Endothelial cell of umbilical vein (primary cell): ENCODE results near the gene CST1. TPM values are rescaled to one million over a fixed set of nuclear protein-coding genes. Genes with fewer than 3 reads are reported as not detected.

Experiments used
- BruUV-seq: library from RNA; stranded (reverse); fragments of 400-500 nt; replicated peaks from 2 replicates; lab custom pipeline; 2021; lab: Mats Ljungman, UMichigan
- CTCF ChIA-PET: fragments of 300-600, 350-600 bp; sonication (Branson Sonifier 250); formaldehyde crosslinking; loops from one replicate; lab custom pipeline; 2021; ENCODE audit warnings: antibody characterized with exemption, inconsistent platforms; lab: Charles Lee
- POLR2A ChIA-PET: fragments of 300-600, 350-600 bp; sonication (Branson Sonifier 250); formaldehyde crosslinking; loops from one replicate; lab custom pipeline; 2021; ENCODE audit warnings: antibody characterized with exemption, inconsistent platforms; lab: Charles Lee
- DNase-seq: peaks from one replicate; pipeline ENCODE4 v3.0.0-alpha.2; 2011; ENCODE audit warnings: low read depth, low spot score
- FAIRE-seq: peaks from 2 replicates; lab custom pipeline; 2011; peaks lifted over from hg19 to GRCh38; lab: Jason Lieb, UNC
- H2AFZ ChIP-seq: 2 replicates; pipeline ENCODE4 v1.6.0; 2012; ENCODE audit warnings: low read depth, low read length, control low read depth, inconsistent platforms
- H3K27ac ChIP-seq: 2 replicates; pipeline ENCODE4 v1.5.1; 2011; ENCODE audit warnings: low read depth, mild to moderate bottlenecking, control low read depth, low read length, moderate library complexity; ENCODE audit not compliant: insufficient read depth
- H3K27me3 ChIP-seq, 2 experiments: 2 replicates each; pipeline versions ENCODE4 v1.6.0 to v1.6.1; 2011; ENCODE audit warnings: low read length in 2 of 2, mixed read lengths in 1 of 2; ENCODE audit not compliant: control insufficient read depth in 2 of 2, insufficient read depth in 2 of 2
- H3K36me3 ChIP-seq, 2 experiments: 2 replicates in 1 of 2; 3 replicates in 1 of 2; pipeline ENCODE4 v1.5.1; 2011; ENCODE audit warnings: low read length in 2 of 2, mild to moderate bottlenecking in 1 of 2, moderate library complexity in 1 of 2; ENCODE audit not compliant: control insufficient read depth in 2 of 2, insufficient read depth in 2 of 2; ENCODE audit errors: extremely low read depth in 1 of 2
- H3K4me1 ChIP-seq: 3 replicates; pipeline ENCODE4 v1.5.1; 2011; ENCODE audit warnings: mild to moderate bottlenecking, low read length; ENCODE audit not compliant: control insufficient read depth, insufficient read depth; ENCODE audit errors: extremely low read depth
- H3K4me2 ChIP-seq: 2 replicates; pipeline ENCODE4 v1.6.1; 2011; ENCODE audit warnings: low read length, control low read depth, mixed read lengths; ENCODE audit not compliant: insufficient read depth
- H3K4me3 ChIP-seq, 3 experiments: fragments of 200-600 bp in 1 of 3; sonication (generic), shearing (Covaris generic) in 1 of 3; replicated peaks in 1 of 3; 2 replicates each; pipeline ENCODE4 v1.5.1; 2011 to 2016; ENCODE audit warnings: control low read depth in 3 of 3, low read length in 3 of 3, mild to moderate bottlenecking in 2 of 3, inconsistent platforms in 1 of 3, low read depth in 1 of 3, moderate library complexity in 1 of 3; ENCODE audit not compliant: insufficient read depth in 1 of 3
- H3K79me2 ChIP-seq: 2 replicates; pipeline ENCODE4 v1.6.0; 2012; ENCODE audit warnings: low read length, inconsistent platforms; ENCODE audit not compliant: control insufficient read depth, insufficient read depth
- H3K9ac ChIP-seq: replicated peaks from 2 replicates; pipeline ENCODE3; 2011; ENCODE audit warnings: low read length, control low read depth; ENCODE audit not compliant: insufficient read depth; ENCODE audit errors: extremely low read depth
- H3K9me1 ChIP-seq: replicated peaks from 3 replicates; pipeline ENCODE4 v1.6.0; 2011; ENCODE audit warnings: mild to moderate bottlenecking, low read length; ENCODE audit not compliant: control insufficient read depth, insufficient read depth; ENCODE audit errors: extremely low read depth
- H3K9me3 ChIP-seq: replicated peaks from 2 replicates; pipeline ENCODE4 v1.5.1; 2012; ENCODE audit warnings: low read length, inconsistent platforms; ENCODE audit not compliant: control insufficient read depth, insufficient read depth
- H4K20me1 ChIP-seq: replicated peaks from 2 replicates; pipeline ENCODE3; 2011; ENCODE audit warnings: mild to moderate bottlenecking, low read length; ENCODE audit not compliant: control insufficient read depth, insufficient read depth; ENCODE audit errors: extremely low read depth
- CTCF ChIP-seq, 2 donors: IDR thresholded peaks; 1 replicate in 1 of 2; 2 replicates in 1 of 2; pipeline ENCODE4 v1.5.1; 2011; ENCODE audit warnings: low read length in 2 of 2, mild to moderate bottlenecking in 2 of 2, moderate library complexity in 2 of 2, control low read depth in 1 of 2, inconsistent platforms in 1 of 2, low read depth in 1 of 2; ENCODE audit not compliant: insufficient read depth in 1 of 2; ENCODE audit errors: extremely low read depth in 1 of 2
- EZH2 ChIP-seq: IDR thresholded peaks from 2 replicates; pipeline ENCODE4 v1.6.1; 2012; ENCODE audit warnings: borderline replicate concordance, low read depth, mild to moderate bottlenecking, moderate library complexity, low read length, inconsistent platforms; ENCODE audit not compliant: severe bottlenecking
- FOS ChIP-seq: IDR thresholded peaks from 2 replicates; pipeline ENCODE4 v1.6.1; 2011; ENCODE audit warnings: mild to moderate bottlenecking, low read length, moderate library complexity, borderline replicate concordance; ENCODE audit not compliant: insufficient read depth
- GATA2 ChIP-seq: IDR thresholded peaks from 2 replicates; pipeline ENCODE4 v1.7.0; 2011; ENCODE audit warnings: low read depth, mild to moderate bottlenecking, moderate library complexity, mixed read lengths, low read length; ENCODE audit not compliant: insufficient read length, insufficient read depth
- JUN ChIP-seq: IDR thresholded peaks from 2 replicates; pipeline ENCODE4 v1.6.1; 2011; ENCODE audit warnings: borderline replicate concordance, low read depth; ENCODE audit not compliant: insufficient read length, insufficient read depth
- MAX ChIP-seq: IDR thresholded peaks from 2 replicates; pipeline ENCODE4 v1.6.1; 2011; ENCODE audit not compliant: insufficient read depth, insufficient read length
- MYC ChIP-seq: IDR thresholded peaks from one replicate; pipeline ENCODE4 v1.6.1; 2011; ENCODE audit warnings: mild to moderate bottlenecking, low read depth, low read length
- POLR2A ChIP-seq: IDR thresholded peaks from 2 replicates; pipeline ENCODE4 v1.6.1; 2012; ENCODE audit warnings: low read depth, mild to moderate bottlenecking, control low read depth, low read length
- POLR2AphosphoS5 ChIP-seq: IDR thresholded peaks from 2 replicates; pipeline ENCODE4 v1.6.1; 2012; ENCODE audit warnings: low read depth, mild to moderate bottlenecking, control low read depth, low read length, moderate library complexity; ENCODE audit not compliant: insufficient read depth
- dilution Hi-C: fragments of 300-500 bp; cut with MboI; formaldehyde crosslinking; loops from one replicate; pipeline ENCODE4 v1.15.0; 2019; ENCODE audit warnings: low sequenced_read_pairs; ENCODE audit not compliant: extremely low pct_ligation_motif_present
- intact Hi-C: fragments of 100-400 bp; cut with micrococcal nuclease; formaldehyde crosslinking; loops from one replicate; pipeline ENCODE4 v1.10.0; 2022
- polyA plus RNA-seq, 4 experiments: library from polyadenylated mRNA; depleted of rRNA in 3 of 4; stranded (reverse) in 3 of 4; unstranded in 1 of 4; fragments of >200 nt; gene quantifications; 2 replicates each; pipeline versions ENCODE4 v1.2.1 to v1.2.3, GENCODE V29; 2011 to 2012; ENCODE audit warnings: missing spikeins in 1 of 4
- total RNA-seq: library from RNA; stranded (reverse); gene quantifications from 2 replicates; pipeline ENCODE4 v1.2.3, GENCODE V29; 2021

The CST1 gene
- total and polyA plus RNA-seq, 2 donors (not counting 3 experiments of a cell fraction or from before 2014, with no cell fraction given) = 0.19 to 2.2 TPM

- Histone ChIP-seq H3K9me3 (no peaks in the 10 kb centered on the region), H4K20me1 (no peaks in the 10 kb centered on the region), H3K9me1 (no peaks in the 10 kb centered on the region), H3K4me3 (no peak overlapping the region), H3K27me3 (peaks cover 3 to 5% of the 10 kb centered on the region in 2 experiments), H3K79me2 (no peaks in the 10 kb centered on the region), H3K4me2 (no peak overlapping the region), H3K4me1 (no peaks in the 10 kb centered on the region), H3K9ac (no peak overlapping the region), H2AFZ (no peak overlapping the region), H3K36me3 (no peaks in the 10 kb centered on the region), H3K27ac (no peak overlapping the region)
- TF ChIP-seq MYC (no peak), POLR2A (no peak), GATA2 (no peak), CTCF (IDR thresholded peaks at IDR 0.05; ENCODE audit: extremely low read depth in 1 of 2, insufficient read depth in 1 of 2, low read depth in 1 of 2, low read length in 2 of 2) (no peak), EZH2 (no peak), MAX (no peak), JUN (no peak), FOS (no peak), POLR2AphosphoS5 (no peak)
- FAIRE-seq = no peak
- ChIA-PET POLR2A (no interaction called here), CTCF (no interaction called here)
- intact Hi-C loops (loop anchor here (5.0 kb wide), 2 partner anchors 128 to 367 kb away; no protein-coding TSS in a partner anchor), dilution Hi-C loops (no loop called here)
- no peak for DNase-seq
- no TSS peak for BruUV-seq
These were observed 44.8 kb upstream of the CST1 start for GRCh38 chr20:23795526-23795925.
